Glutamatergic neuron (in vitro differentiated cells): ENCODE results near the gene SMDT1. TPM values are rescaled to one million over a fixed set of nuclear protein-coding genes. Genes with fewer than 3 reads are reported as not detected.
A peak's percentile ranks its signal among the peaks of the same experiment; 100 is the strongest.

Experiments
- DNase-seq: peaks from one replicate; pipeline ENCODE4 v3.0.0; 2022
- H3K27ac Mint-ChIP-seq: one replicate; pipeline ENCODE4 v1.8.0; 2020; ENCODE audit warnings: mild to moderate bottlenecking, mixed read lengths, inconsistent platforms; ENCODE audit not compliant: unreplicated experiment
- H3K27me3 Mint-ChIP-seq: one replicate; pipeline ENCODE4 v1.8.0; 2020; ENCODE audit warnings: mild to moderate bottlenecking, moderate library complexity, mixed read lengths, inconsistent platforms; ENCODE audit not compliant: unreplicated experiment
- H3K36me3 Mint-ChIP-seq: one replicate; pipeline ENCODE4 v1.8.0; 2020; ENCODE audit warnings: mild to moderate bottlenecking, mixed read lengths, inconsistent platforms; ENCODE audit not compliant: unreplicated experiment
- H3K4me1 Mint-ChIP-seq: one replicate; pipeline ENCODE4 v1.8.0; 2020; ENCODE audit warnings: mild to moderate bottlenecking, low read depth, mixed read lengths, inconsistent platforms; ENCODE audit not compliant: unreplicated experiment
- H3K4me3 Mint-ChIP-seq: one replicate; pipeline ENCODE4 v1.8.0; 2020; ENCODE audit warnings: mild to moderate bottlenecking, mixed read lengths, inconsistent platforms; ENCODE audit not compliant: unreplicated experiment
- H3K9me3 Mint-ChIP-seq: one replicate; pipeline ENCODE4 v1.8.0; 2020; ENCODE audit warnings: mild to moderate bottlenecking, moderate library complexity, mixed read lengths, inconsistent platforms; ENCODE audit not compliant: unreplicated experiment
- total RNA-seq: library from RNA; stranded (reverse); fragmentation: NEBNext Ultra II Directional; extraction: Animal tissue kit (Norgen Biotek cat#: 25700); gene quantifications from one replicate; pipeline ENCODE4 v1.2.1, GENCODE V29; 2021; ENCODE audit not compliant: unreplicated experiment
- TF ChIP-seq, protein P1 (sequence below): fragments of 200-600 bp; sonication (generic); IDR thresholded peaks from one replicate; pipeline ENCODE4 v1.5.0; 2021; ENCODE audit not compliant: partially characterized antibody, unreplicated experiment

SMDT1 gene
- total RNA-seq, 1 donor from 2014 or later = 62.0 TPM

DNA sequence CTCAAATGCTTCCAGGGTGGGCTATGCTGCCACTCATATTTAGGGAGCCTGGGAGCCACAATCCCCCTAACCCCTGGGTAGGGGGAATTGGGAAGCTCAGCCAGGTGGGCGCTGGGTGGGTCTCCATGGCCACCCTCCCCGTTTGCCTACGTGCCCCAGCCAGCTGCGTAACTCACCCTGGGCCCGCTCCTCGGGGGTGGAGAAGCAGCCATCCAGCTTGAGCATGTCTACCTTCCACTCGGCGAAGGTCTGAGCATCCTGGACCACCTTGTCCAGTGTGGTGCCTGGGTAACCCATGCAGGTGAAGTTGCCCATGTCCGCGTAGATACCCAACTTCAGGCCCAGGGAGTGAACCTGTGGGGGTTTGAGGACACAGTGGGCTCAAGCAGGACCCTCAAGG lies 12.6 kb upstream of the SMDT1 start:
- H3K4me3 Mint-ChIP-seq = no peak overlapping the region
- H3K4me1 Mint-ChIP-seq = no peaks in the 10 kb centered on the region
- H3K9me3 Mint-ChIP-seq = peaks cover 5% of the 10 kb centered on the region
- H3K27ac Mint-ChIP-seq = no peak overlapping the region
- H3K27me3 Mint-ChIP-seq = peaks cover 2% of the 10 kb centered on the region
- H3K36me3 Mint-ChIP-seq = peaks cover 6% of the 10 kb centered on the region
- DNase-seq = no peak
- TF ChIP-seq, protein P1, sequence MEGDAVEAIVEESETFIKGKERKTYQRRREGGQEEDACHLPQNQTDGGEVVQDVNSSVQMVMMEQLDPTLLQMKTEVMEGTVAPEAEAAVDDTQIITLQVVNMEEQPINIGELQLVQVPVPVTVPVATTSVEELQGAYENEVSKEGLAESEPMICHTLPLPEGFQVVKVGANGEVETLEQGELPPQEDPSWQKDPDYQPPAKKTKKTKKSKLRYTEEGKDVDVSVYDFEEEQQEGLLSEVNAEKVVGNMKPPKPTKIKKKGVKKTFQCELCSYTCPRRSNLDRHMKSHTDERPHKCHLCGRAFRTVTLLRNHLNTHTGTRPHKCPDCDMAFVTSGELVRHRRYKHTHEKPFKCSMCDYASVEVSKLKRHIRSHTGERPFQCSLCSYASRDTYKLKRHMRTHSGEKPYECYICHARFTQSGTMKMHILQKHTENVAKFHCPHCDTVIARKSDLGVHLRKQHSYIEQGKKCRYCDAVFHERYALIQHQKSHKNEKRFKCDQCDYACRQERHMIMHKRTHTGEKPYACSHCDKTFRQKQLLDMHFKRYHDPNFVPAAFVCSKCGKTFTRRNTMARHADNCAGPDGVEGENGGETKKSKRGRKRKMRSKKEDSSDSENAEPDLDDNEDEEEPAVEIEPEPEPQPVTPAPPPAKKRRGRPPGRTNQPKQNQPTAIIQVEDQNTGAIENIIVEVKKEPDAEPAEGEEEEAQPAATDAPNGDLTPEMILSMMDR = no peak

- H3K27me3 Mint-ChIP-seq = peaks cover 4% of the 10 kb centered on the region
- peaks cover 3% of the 10 kb centered on the region for H3K4me1 Mint-ChIP-seq
- H3K36me3 Mint-ChIP-seq = peaks cover 6% of the 10 kb centered on the region
- DNase-seq = no peak
- H3K4me3 Mint-ChIP-seq = no peak overlapping the region
- H3K9me3 Mint-ChIP-seq = peaks cover 8% of the 10 kb centered on the region
- TF ChIP-seq, protein P1 = no peak
- H3K27ac Mint-ChIP-seq = no peak overlapping the region
Measured at GRCh38 chr22:42067671-42068251, 11.7 kb upstream of the SMDT1 start.

GRCh38 chr22:42068291-42068690 lies 11.2 kb upstream of the SMDT1 start:
- Mint-ChIP-seq H3K9me3 (peaks cover 8% of the 10 kb centered on the region), H3K4me1 (peaks cover 6% of the 10 kb centered on the region), H3K27ac (no peak overlapping the region), H3K27me3 (peaks cover 4% of the 10 kb centered on the region), H3K36me3 (peaks cover 6% of the 10 kb centered on the region), H3K4me3 (no peak overlapping the region)
- TF ChIP-seq, protein P1 = no peak
- DNase-seq = no peak

- no peak overlapping the region for H3K27ac Mint-ChIP-seq
- H3K27me3 Mint-ChIP-seq = peaks cover 5% of the 10 kb centered on the region
- H3K4me1 Mint-ChIP-seq = peaks cover 8% of the 10 kb centered on the region
- DNase-seq = no peak
- peaks cover 7% of the 10 kb centered on the region for H3K36me3 Mint-ChIP-seq
- H3K4me3 Mint-ChIP-seq = peak overlapping the region; percentile 88
- TF ChIP-seq, protein P1 = no peak
- peaks cover 8% of the 10 kb centered on the region for H3K9me3 Mint-ChIP-seq
Measured at GRCh38 chr22:42069801-42070516, 9.5 kb upstream of the SMDT1 start.
